ENCODE results near the gene STARD3NL.
A peak's percentile ranks its signal among the peaks of the same experiment; 100 is the strongest.
"Not testable (repeated sequence)": the region's sequence is repeated elsewhere in the genome, so short reads cannot be mapped to it uniquely, and the experiment has no call there.

The STARD3NL gene

GRCh38 chr7:38248069-38248567 is 70.1 kb downstream of the STARD3NL start:
- peak overlapping the region; percentile 71 for H3K9ac ChIP-seq (ENCODE audit: low read depth, low read length, poor library complexity, severe bottlenecking)
- TF ChIP-seq CTCF (conservative IDR thresholded peaks at IDR 0.05; ENCODE audit: low read length) = no peak
- TF ChIP-seq EZH2phosphoT487 (IDR thresholded peaks at IDR 0.05; ENCODE audit: borderline replicate concordance) = no peak
- H3K36me3 ChIP-seq (ENCODE audit: insufficient read depth, low read length) = peaks cover 25% of the 10 kb centered on the region
- no peaks in the 10 kb centered on the region for H3F3A ChIP-seq (ENCODE audit: low read depth)
- no peaks in the 10 kb centered on the region for H3K27me3 ChIP-seq (ENCODE audit: insufficient read depth, low read length, poor library complexity, severe bottlenecking)
- H3K4me2 ChIP-seq (ENCODE audit: low read depth, low read length, poor library complexity, severe bottlenecking) = peak overlapping the region; percentile 69
- H4K20me1 ChIP-seq (ENCODE audit: insufficient read depth, low read length, poor library complexity, severe bottlenecking) = no peaks in the 10 kb centered on the region
- H3K79me2 ChIP-seq (ENCODE audit: insufficient read depth, low read length) = peaks cover 88% of the 10 kb centered on the region
- no peaks in the 10 kb centered on the region for H3K9me2 ChIP-seq (replicated peaks; ENCODE audit: low read depth, low read length)
- H3K4me1 ChIP-seq (ENCODE audit: insufficient read depth, low read length, poor library complexity, severe bottlenecking) = peaks cover 27% of the 10 kb centered on the region
- H2AFZ ChIP-seq (ENCODE audit: low read length) = no peak overlapping the region
- no peaks in the 10 kb centered on the region for H3K9me3 ChIP-seq (ENCODE audit: insufficient read depth, low read depth, low read length)
- H3K4me3 ChIP-seq (ENCODE audit: low read length, poor library complexity, severe bottlenecking) = peak overlapping the region; percentile 79

- not testable (repeated sequence) for H2AFZ ChIP-seq (ENCODE audit: low read length); H3F3A ChIP-seq (ENCODE audit: low read depth); H3K9me3 ChIP-seq (ENCODE audit: insufficient read depth, low read depth, low read length); H4K20me1 ChIP-seq (ENCODE audit: insufficient read depth, low read length, poor library complexity, severe bottlenecking); H3K9me2 ChIP-seq (replicated peaks; ENCODE audit: low read depth, low read length); H3K27me3 ChIP-seq (ENCODE audit: insufficient read depth, low read length, poor library complexity, severe bottlenecking)
- peak overlapping the region; percentile 69 for H3K4me2 ChIP-seq (ENCODE audit: low read depth, low read length, poor library complexity, severe bottlenecking)
- peaks cover 19% of the 10 kb centered on the region for H3K36me3 ChIP-seq (ENCODE audit: insufficient read depth, low read length)
- peaks cover 82% of the 10 kb centered on the region for H3K79me2 ChIP-seq (ENCODE audit: insufficient read depth, low read length)
- peaks cover 27% of the 10 kb centered on the region for H3K4me1 ChIP-seq (ENCODE audit: insufficient read depth, low read length, poor library complexity, severe bottlenecking)
- peak overlapping the region; percentile 71 for H3K9ac ChIP-seq (ENCODE audit: low read depth, low read length, poor library complexity, severe bottlenecking)
- H3K4me3 ChIP-seq (ENCODE audit: low read length, poor library complexity, severe bottlenecking) = peak overlapping the region; percentile 79
Observed at GRCh38 chr7:38249849-38250248, 71.8 kb downstream of the STARD3NL start.

- H3K9ac ChIP-seq (ENCODE audit: low read depth, low read length, poor library complexity, severe bottlenecking) = no peak overlapping the region
- TF ChIP-seq CTCF (conservative IDR thresholded peaks at IDR 0.05; ENCODE audit: low read length) (no peak), EZH2phosphoT487 (IDR thresholded peaks at IDR 0.05; ENCODE audit: borderline replicate concordance) (no peak)
- H3K4me2 ChIP-seq (ENCODE audit: low read depth, low read length, poor library complexity, severe bottlenecking) = no peak overlapping the region
- H3K27me3 ChIP-seq (ENCODE audit: insufficient read depth, low read length, poor library complexity, severe bottlenecking) = no peaks in the 10 kb centered on the region
- no peak overlapping the region for H2AFZ ChIP-seq (ENCODE audit: low read length)
- H3K36me3 ChIP-seq (ENCODE audit: insufficient read depth, low read length) = no peaks in the 10 kb centered on the region
- no peak overlapping the region for H3K4me3 ChIP-seq (ENCODE audit: low read length, poor library complexity, severe bottlenecking)
- H4K20me1 ChIP-seq (ENCODE audit: insufficient read depth, low read length, poor library complexity, severe bottlenecking) = no peaks in the 10 kb centered on the region
- H3F3A ChIP-seq (ENCODE audit: low read depth) = no peaks in the 10 kb centered on the region
- no peaks in the 10 kb centered on the region for H3K9me3 ChIP-seq (ENCODE audit: insufficient read depth, low read depth, low read length)
- H3K79me2 ChIP-seq (ENCODE audit: insufficient read depth, low read length) = peaks cover 9% of the 10 kb centered on the region
- H3K9me2 ChIP-seq (replicated peaks; ENCODE audit: low read depth, low read length) = no peaks in the 10 kb centered on the region
- no peaks in the 10 kb centered on the region for H3K4me1 ChIP-seq (ENCODE audit: insufficient read depth, low read length, poor library complexity, severe bottlenecking)
Observed at GRCh38 chr7:38257350-38257677, 79.3 kb downstream of the STARD3NL start.

GRCh38 chr7:38259157-38259556 is 81.1 kb downstream of the STARD3NL start:
- not testable (repeated sequence) for H3K9me2 ChIP-seq (replicated peaks; ENCODE audit: low read depth, low read length); H4K20me1 ChIP-seq (ENCODE audit: insufficient read depth, low read length, poor library complexity, severe bottlenecking); H3K4me2 ChIP-seq (ENCODE audit: low read depth, low read length, poor library complexity, severe bottlenecking); H3F3A ChIP-seq (ENCODE audit: low read depth); H3K79me2 ChIP-seq (ENCODE audit: insufficient read depth, low read length); H3K4me1 ChIP-seq (ENCODE audit: insufficient read depth, low read length, poor library complexity, severe bottlenecking); H2AFZ ChIP-seq (ENCODE audit: low read length); H3K4me3 ChIP-seq (ENCODE audit: low read length, poor library complexity, severe bottlenecking); H3K27me3 ChIP-seq (ENCODE audit: insufficient read depth, low read length, poor library complexity, severe bottlenecking); H3K9ac ChIP-seq (ENCODE audit: low read depth, low read length, poor library complexity, severe bottlenecking); H3K36me3 ChIP-seq (ENCODE audit: insufficient read depth, low read length); H3K9me3 ChIP-seq (ENCODE audit: insufficient read depth, low read depth, low read length)

GRCh38 chr7:38261601-38262000 is 83.6 kb downstream of the STARD3NL start:
- not testable (repeated sequence) for H3K9me3 ChIP-seq (ENCODE audit: insufficient read depth, low read depth, low read length); H3K4me1 ChIP-seq (ENCODE audit: insufficient read depth, low read length, poor library complexity, severe bottlenecking); H4K20me1 ChIP-seq (ENCODE audit: insufficient read depth, low read length, poor library complexity, severe bottlenecking); H3K9ac ChIP-seq (ENCODE audit: low read depth, low read length, poor library complexity, severe bottlenecking); H3K4me2 ChIP-seq (ENCODE audit: low read depth, low read length, poor library complexity, severe bottlenecking); H3F3A ChIP-seq (ENCODE audit: low read depth); H3K27me3 ChIP-seq (ENCODE audit: insufficient read depth, low read length, poor library complexity, severe bottlenecking); H3K9me2 ChIP-seq (replicated peaks; ENCODE audit: low read depth, low read length); H3K79me2 ChIP-seq (ENCODE audit: insufficient read depth, low read length); H3K4me3 ChIP-seq (ENCODE audit: low read length, poor library complexity, severe bottlenecking); H3K36me3 ChIP-seq (ENCODE audit: insufficient read depth, low read length); H2AFZ ChIP-seq (ENCODE audit: low read length)

GRCh38 chr7:38262026-38262425 is 84.0 kb downstream of the STARD3NL start:
- not testable (repeated sequence) for H3K9me2 ChIP-seq (replicated peaks; ENCODE audit: low read depth, low read length); H3F3A ChIP-seq (ENCODE audit: low read depth); H4K20me1 ChIP-seq (ENCODE audit: insufficient read depth, low read length, poor library complexity, severe bottlenecking); H3K9me3 ChIP-seq (ENCODE audit: insufficient read depth, low read depth, low read length); H3K27me3 ChIP-seq (ENCODE audit: insufficient read depth, low read length, poor library complexity, severe bottlenecking); H3K9ac ChIP-seq (ENCODE audit: low read depth, low read length, poor library complexity, severe bottlenecking); H3K4me2 ChIP-seq (ENCODE audit: low read depth, low read length, poor library complexity, severe bottlenecking); H3K4me3 ChIP-seq (ENCODE audit: low read length, poor library complexity, severe bottlenecking); H3K36me3 ChIP-seq (ENCODE audit: insufficient read depth, low read length); H3K79me2 ChIP-seq (ENCODE audit: insufficient read depth, low read length); H2AFZ ChIP-seq (ENCODE audit: low read length); H3K4me1 ChIP-seq (ENCODE audit: insufficient read depth, low read length, poor library complexity, severe bottlenecking)
